ENCODE measurements around the gene FASTKD1.

Gene FASTKD1

DNA sequence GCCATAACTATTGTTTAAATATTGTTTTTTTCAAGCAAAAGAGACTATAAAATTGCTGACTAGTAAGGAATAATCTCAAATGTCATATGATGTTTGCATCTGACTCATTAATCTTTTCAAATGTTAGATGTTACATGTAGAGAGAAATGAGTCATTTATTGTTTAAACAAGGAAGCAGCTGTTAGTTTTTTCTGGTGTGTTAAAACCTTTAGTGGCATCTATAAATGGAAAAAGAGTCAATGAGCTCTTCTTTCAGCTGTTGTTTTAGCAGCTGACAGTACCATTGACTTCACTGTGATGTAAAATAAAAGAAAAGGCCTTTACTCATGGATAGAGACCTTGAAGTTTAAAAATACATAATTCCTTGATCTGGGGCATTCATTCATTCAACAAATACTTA is 66.0 kb downstream of the FASTKD1 start:
- peak; percentile 65 for DNase-seq

DNA sequence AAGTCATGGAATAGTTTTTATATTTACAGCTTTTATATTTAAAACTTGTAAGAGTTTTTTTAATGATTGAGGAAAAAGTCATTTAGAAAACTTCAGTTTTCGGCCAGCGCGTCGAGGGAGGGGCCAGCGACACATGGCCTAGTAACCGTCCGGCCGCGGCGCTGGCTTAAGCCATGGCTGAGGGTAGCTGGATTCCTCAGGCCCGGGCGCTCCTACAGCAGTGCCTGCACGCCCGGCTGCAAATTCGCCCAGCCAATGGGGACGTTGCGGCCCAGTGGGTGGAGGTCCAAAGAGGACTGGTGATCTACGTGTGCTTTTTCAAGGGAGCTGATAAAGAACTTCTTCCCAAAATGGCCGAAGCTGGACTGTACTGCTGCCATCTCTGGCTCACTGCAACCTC is 69.0 kb downstream of the FASTKD1 start:
- no peak for DNase-seq

DNA sequence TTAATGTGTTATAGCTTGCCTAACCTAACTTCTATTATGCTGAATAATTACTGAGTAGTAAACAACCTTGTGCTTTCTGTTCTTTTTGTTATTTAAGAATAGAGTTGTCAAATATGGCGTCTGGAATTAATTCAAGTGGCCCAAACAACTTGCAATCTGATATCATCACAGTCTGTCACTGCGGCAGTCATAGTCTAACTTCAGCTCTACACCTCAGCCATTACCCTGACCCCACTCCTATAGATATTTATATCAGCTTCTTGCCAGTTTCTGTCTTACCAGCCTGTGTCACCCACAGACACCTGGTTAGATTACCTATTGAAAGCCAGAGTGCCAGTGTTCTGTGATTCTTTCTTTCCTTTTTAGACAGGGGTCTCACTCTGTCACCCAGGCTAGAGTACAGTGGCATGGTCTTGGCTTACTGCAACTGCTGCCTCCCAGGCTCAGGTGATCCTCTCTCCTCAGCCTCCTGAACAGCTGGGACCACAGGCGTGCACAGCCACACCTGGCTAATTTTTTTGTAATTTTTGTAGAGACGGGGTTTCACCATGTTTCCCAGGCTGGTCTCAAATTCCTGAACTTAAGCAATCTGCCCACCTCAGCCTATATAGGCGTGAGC is 78.2 kb downstream of the FASTKD1 start:
- DNase-seq = no peak

DNA sequence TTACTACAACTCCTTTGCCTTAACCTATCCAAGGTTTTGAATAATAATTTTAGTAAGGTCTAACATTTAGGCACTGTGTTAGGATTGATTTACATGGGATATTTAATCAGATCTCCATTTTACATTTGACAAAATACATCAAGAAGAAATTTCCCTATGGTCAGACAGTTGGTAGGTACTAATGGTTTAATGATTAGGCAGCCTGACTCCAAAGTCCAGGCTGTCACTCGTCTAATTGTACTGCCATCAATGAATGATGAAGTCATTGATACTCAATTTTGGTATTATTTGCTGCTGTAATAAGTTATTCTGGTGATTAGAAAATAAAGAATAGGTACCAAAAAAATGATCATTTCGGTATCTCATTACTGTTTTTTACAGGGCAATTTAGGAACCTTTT is 80.3 kb downstream of the FASTKD1 start:
- DNase-seq = no peak

DNA sequence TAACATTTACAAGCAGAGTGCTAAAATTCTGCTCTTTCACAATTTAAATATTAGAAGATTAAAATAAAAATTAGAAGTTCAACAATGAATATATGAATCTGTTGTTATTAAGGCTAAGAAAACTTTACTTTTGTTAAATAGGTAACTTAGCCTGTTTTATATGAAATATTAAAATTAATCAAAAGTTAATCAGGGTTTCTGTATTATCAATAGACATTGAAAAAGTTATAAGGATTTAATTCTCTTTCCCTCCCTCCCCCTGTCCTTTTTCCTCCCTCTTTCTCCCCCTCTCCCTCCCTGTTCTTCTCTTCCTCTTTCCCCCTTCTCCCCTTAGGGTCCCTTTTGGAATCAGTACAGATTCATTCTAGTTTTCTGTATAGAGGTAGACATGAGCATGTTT is 82.3 kb downstream of the FASTKD1 start:
- no peak for DNase-seq

DNA sequence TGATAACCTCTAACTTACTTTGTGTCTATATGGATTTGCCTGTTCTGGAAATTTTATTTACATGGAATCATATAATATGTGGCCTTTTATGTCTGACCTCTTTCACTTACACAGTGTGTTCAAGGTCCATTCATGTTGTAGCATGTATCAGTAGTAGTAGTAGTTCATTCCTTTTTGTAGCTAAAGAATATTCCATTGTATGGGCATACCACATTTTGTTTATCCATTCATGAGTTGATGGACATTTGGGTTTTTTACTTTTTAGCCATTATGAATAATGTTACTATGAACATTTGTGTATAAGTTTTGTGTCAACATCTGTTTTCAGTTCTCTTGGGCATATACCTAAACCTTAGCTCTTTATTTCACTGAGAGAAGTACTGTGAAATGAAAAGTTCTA is 82.8 kb downstream of the FASTKD1 start:
- no peak for DNase-seq

DNA sequence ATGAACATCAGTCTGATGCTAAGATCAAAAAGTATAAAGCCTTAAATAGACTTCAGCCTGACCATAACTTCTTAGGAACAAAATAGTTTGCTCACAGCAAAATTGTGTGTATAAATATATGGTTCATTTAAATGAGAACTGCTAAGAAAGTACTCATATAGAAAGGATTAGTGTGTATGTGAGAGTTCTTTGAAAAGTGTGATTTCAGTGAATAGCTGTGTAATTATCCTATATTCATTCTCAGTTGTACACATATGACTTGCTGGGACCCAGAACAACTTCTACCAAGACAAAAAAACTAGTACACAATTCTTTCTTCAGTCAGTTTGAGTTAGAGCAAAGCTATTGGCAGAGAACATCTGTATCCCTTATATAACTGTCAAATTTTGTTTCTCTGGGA is 87.2 kb downstream of the FASTKD1 start:
- DNase-seq = no peak

DNA sequence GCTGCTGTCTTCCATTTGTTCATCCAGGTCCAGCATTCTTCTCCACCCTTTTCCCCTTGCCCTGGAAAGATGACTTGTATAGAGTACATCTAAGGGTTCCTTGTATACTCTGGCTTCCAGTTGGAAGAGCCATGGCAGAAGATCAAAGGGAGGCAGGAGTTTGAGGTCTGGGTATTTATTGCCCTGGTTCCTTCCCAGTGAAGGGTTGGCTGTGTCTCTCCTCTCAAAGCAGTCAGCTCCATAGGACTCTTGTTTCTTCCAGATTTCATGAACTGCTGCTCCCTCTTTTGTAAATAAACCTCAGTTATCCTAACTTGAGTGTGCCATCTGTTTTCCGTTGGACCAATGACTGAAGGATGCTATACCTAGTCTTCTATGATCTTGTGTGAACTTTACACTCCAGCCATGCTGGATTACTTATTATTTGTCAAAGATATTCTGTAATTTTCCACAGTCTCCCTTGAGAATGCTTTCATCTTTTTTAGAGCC is 88.0 kb downstream of the FASTKD1 start:
- DNase-seq = no peak

DNA sequence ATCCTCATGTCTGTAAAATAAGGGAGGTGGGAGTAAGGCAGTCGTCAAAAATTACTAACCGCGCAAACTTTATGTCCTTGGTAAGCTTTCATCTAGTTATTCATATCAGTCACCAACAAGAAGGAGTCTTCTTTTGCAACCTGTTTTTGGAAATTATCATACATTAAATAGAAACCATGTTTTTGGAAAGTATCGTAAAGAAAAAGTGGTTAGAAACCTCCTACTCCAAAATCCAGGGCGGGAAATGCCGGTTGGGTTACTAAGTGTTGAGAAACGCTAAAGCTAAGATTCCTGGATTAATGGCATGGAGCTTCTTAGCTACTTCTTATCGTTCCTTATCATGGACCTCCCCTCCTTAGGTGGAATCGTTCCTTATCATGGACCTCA is 93.6 kb downstream of the FASTKD1 start:
- DNase-seq = peak; percentile 6
